HG03342 (cell line): ENCODE measurements around the gene PIK3R3.

Experiments
- ATAC-seq: cut with Tn5 transposase; IDR thresholded peaks from one replicate; pipeline ENCODE4 v1.9.1; 2021; ENCODE audit warnings: mild to moderate bottlenecking, moderate library complexity; ENCODE audit not compliant: unreplicated experiment

PIK3R3 gene

GRCh38 chr1:46132529-46133180 lies at the start of gene PIK3R3:
Gene PIK3R3 (minus strand): TSS chr1:46132629. CDS start chr1:46131952, 677 bp downstream.
- peak; percentile 87 for ATAC-seq

DNA sequence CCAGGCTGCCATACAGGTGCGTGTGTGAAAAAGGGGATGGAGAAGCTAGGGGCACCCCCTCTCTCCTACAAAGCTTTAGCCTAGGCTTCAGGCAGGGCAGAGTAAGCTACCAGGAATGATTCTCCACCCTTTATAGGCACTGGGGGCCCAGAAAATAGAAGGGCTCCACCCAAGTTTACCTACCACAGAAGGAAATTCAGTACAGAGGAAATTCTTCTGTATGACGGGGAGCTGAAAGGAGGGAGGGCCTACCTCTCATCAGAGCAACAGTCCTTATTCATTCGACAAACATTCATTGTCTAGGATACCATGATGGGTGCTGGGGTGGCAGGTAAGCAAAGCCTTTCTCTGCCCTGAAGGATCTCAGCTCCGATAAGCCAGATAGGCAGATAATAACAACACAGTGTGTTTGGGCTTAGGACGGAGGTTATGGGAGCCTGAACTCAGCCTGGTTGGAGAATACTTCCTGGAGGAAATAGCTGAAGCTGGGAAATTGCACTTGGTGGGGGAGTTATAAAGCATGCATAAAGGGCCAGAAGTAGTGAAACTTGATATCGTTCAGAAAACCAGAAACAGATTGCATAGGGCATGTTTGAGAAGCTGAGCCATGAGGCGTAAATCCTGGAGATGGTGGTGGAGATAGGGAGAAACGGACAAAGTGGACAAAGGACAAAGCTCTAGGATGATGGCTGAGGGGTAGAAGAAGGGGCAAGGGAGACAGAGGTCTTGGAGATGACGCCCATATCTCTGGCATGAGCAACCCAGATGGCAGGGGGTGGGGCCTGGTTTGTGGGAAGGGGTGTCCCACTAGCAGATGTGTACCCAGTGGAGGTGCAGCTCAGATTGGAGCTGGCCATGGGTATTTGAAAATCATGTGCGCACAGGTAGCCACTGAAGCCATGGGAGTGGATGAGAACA lies 49.2 kb upstream of the PIK3R3 start:
- no peak for ATAC-seq

GRCh38 chr1:46180082-46180616 lies 47.7 kb upstream of the PIK3R3 start:
- no peak for ATAC-seq

DNA sequence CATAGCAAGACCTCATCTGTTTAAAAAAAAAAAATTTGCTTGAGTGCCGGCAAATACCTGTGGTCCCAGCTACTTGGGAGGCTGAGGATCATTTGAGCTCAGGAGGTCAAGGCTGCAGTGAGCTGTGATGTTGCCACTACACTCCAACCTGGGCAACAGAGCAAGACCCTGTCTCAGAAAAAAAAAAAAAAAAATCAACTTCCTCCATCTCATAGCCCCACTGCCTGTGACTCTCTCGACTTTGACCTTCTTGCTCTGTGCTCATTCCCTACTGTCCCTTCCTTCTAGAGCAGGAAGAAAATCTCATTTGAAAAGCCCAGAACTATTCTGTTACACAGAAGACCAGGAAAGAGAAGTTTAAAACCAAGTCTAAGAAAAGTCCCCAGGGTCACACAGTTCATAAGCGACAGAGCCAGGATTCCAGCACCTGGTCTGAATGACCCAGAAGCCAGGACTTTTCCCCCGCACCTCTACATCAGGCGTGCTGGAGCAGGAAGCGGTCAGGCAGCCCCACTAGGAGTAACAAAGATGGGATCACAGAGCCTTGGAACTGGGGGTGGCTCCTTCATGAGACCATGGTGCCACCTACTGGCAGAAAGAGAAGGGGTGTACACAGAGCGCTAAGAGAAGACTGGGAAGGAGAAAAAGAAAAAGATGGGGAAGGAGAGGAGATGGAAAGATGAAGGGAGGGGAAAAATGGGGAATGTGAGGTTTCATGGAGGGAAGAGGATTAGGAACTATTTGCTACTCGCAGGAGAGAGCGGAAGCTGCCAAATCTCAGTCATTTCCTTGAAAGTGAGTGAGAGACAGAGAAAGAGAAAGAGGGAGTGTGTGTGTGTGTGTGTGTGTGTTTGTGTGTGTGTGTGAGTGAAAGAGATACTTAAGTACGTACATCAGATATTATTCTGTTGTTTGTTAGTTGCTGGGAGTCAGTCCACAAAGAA lies 47.0 kb upstream of the PIK3R3 start:
- ATAC-seq: peak; percentile 62

DNA sequence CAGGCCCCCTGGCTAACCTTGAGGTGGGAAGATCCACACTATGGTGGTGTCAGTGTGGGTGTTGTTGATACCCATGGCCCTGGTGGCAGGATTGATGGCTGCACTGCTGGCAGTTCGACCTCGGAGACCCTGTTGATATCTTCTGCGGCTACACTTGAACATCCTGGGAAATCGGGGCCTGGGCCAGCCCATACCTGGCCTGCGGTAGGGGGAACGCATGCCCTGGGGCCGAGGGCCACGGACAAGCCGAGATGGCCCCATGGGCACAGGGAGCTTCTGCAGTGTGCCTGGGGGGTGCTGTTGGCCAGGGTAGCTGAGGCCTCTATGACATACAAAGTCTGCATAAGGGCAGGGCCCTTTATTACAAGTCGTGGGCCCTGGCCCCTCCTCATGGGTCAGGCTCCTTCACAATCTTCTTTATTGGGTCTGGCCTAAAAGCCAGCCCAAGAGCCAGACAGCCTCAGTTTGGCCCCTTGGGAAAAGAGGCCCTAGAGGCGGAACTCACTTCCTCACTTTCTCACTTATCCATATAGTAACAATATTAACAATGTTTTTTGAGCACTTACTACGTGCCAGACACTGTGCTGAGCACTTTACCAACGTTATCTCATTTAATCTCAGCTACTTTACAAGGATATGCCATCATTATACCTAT lies 43.9 kb upstream of the PIK3R3 start, which contains the start of gene P3R3URF:
P3R3URF (minus strand) TSS at position 278 of the 655 bp plus-strand sequence; CDS start at position 261, 17 bp downstream.
- no peak for ATAC-seq

GRCh38 chr1:46175243-46175642 lies 42.8 kb upstream of the PIK3R3 start:
- no peak for ATAC-seq

GRCh38 chr1:46174448-46175231 lies 42.2 kb upstream of the PIK3R3 start, which contains the start of gene TSPAN1:
Gene TSPAN1 (plus strand): TSS chr1:46175087. CDS start chr1:46181108, 6,021 bp downstream.
- no peak for ATAC-seq

DNA sequence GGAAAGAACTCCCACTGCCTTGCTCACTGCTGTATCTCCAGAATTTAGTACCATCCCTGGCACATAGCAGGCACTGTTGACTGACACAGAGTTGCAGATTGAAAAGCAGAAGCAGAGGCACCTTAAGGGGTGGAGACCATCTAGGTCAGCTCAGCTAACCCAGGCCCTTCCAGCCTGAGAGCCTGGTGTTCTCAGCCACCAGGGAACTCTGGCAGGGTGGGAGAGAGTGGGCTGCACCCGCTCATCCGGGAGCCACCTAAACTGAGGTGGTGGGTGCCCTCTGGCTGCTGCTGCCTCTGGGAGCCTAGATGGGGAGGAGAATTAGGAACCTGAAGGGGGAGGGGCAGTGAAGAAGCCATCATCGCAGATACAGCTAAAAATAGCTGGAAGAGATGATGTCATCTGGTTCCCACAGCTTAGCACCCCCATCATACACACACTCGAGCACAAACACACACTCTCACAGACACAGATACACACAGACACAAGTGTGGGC lies 41.0 kb upstream of the PIK3R3 start:
- ATAC-seq: no peak

DNA sequence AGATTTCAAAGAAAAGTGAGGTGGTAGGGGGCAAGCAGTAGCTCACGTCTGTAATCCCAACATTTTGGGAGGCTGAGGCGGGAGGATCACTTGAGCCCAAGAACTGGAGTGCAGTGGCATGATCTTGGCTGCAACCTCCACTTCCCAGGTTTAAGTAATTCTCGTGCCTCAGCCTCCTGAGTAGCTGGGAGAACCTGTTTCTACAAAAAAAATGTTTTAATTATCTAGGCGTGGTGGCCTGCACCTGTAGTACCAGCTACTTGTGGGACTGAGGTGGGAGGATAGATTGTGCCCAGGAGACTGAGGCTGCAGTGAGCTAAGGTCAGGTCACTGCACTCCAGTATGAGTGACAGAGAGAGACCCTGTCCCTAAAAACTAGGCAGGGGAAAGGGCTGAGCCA lies 39.9 kb upstream of the PIK3R3 start:
- no peak for ATAC-seq

DNA sequence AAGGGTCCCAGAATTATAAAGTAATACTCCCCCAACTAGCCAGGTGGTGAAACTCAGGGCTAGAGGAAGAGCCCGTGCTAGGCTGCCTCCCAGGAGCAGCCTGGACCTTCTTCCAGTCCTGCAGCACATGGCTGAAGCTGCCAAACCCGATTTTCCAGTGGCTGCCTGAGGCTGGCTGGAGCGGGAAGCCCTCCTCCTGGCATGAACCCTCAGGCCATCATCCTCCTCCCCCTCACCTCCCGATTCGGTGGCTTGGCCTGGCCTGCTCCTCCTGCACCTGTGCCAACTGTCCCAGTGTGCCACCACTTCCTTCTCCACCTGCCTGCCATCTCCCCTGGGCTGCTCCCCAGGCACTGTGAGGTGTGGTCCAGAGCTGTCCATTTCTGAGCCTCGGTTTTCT lies 39.4 kb upstream of the PIK3R3 start:
- ATAC-seq: no peak

DNA sequence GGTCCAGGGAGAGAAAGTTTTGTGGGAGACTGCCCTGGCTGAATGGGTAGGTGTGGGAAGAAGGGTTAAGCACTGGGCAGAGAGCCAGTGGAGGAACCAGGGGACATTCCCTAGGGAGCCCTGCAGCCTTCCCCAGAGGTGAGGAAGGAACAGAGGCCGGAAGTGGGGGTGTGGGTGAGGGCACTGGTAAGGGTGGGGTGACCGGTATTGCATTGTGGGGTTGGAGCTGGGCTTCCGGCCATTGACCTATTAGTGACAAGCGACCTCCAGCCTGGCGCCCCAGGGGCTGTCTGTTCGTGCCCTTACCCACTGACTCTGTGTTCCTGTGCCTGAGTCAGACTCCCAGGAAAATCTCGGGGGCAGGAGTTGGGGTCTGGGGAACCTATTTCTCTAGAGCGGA lies 38.9 kb upstream of the PIK3R3 start:
- ATAC-seq: no peak

DNA sequence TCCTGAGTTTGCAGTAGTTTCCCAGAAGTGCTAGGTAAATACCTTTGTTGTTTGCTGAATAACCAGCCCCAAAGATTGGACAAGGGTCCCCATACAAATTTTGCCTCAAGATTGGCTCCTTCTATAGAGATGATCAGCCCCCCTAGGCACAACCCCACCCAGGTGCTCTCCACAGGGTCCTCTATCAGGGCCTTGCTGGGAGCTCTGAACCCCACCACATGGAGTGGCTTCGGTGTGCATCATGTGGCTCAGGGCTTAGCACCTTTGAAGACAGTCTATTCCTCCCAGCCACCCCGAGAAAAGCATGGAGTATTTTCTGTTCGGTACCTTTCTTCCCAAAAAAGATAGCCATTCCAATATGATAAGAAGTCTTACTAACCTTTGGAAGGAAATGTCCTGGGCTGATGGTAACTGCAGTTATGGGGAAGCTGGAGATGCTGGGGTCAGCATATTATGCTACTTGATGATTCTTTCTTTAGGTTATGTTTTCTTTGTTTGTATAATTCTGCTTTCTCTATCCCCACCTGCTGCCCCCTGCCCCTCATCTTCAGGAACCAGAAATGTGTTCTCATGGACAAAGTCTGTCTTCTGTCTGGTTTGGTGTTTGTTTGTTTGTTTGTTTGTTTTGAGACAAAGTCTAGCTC lies 37.5 kb upstream of the PIK3R3 start:
- ATAC-seq: no peak

- ATAC-seq: no peak
Observed at GRCh38 chr1:46168477-46168876, 36.0 kb upstream of the PIK3R3 start.

DNA sequence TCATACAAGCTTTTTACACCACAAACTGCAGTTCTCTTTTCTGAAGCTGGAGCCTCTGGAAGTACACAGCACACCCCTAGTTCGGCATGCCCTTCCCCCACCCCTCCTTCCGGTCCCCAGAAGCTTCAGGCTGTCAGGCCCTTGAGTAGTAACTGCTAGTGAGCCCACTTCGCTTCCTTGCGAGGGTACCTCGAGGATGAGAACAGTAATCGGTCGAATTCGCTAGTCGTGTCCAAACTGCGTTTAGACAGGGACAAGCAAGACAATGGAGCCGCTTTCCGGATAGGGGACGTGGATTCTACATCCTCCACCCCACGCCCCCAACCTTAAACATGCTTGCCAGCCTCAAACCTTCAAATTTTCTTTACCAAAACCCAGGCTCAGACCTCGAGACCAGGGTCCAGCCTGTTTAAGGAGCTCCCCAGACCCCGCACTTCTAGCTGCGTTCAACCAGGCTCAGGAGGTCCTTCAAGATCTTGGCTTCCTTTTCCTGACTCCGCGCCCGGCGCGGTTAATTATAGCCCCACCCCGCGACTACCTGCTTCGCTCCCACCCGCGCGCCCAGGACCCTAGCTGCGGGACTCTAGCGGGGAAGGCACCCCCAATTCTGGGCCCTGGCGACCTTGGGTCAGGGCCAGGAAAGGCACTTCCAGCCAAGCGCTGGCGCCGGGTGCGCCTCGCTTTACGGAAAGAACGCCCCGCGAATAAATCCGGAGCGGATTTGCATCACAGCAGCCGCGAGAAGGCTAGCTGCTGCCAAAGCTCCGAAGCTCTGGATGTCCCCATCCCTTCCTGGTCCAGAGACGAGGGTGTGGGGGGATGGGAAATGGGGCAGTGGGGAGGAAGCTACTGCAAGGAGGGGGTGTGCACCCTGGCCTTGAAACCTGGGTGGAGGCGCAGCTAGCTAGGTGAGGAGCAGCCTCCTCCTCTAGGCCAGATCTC lies 34.4 kb upstream of the PIK3R3 start:
- ATAC-seq: no peak

- no peak for ATAC-seq
Observed at GRCh38 chr1:46160212-46160611, 27.8 kb upstream of the PIK3R3 start.

DNA sequence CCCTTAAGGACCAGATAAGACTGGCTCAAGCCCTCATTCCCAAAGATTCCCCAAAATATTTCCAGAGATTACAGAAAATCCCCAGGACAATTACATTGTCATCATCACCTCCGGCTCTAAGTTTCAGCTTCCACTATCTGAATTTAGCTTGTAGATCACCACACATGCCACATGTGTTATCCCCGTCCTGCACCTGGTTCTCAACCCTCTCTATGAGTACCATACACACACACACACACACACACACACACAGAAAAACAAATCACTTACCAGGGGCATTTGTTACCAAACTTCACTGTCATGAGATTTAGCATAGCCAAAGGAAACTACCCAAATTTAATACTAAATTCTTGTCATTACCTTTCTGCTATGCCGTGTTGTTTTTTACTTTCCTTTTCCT lies 27.1 kb upstream of the PIK3R3 start:
- ATAC-seq: no peak
